ENCODE data around the gene SIRT7.

Gene SIRT7

DNA sequence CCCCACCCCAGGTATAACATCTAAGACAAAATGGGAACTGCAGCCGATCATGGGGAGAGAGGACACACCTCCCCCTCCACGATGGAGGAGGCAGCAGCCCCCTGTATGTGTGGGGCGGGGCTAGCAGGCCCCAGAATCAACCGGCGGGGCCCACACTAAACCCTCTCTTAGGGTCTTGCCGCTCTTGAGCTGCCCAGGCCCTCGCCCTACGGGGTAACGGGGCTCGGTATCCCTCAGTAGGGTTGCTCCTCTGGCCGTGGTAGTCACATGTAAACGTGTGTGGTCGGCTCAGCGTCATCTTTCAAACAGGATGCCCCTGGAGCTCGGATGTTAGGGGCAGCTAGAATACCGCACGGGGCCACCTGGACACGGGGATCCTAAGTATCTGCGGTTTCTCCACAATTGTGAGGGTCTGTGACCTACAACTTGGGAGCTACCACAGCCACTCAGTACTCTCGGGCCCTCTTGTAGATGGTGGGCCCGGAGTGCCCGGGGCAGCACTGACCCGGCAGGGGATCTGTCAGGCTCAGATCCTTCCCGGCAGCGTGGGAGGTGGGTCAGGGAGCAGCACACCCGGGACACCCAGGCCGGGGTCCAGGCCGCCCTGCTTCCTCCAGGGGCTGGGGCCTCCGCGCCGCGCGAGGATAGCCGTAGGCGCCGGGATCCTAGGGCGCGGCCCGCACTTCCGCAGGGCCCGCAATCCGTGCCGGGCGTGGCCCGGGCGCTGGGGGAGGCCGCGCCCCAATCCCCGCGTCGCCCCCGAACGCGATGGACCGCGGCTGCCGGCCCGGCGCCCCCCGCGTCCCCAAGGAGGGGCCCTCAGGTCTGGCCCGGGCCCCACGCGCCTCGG lies 47.6 kb downstream of the SIRT7 start:
- no peak for DNase-seq (ENCODE audit: insufficient read length, low spot score)
- TF ChIP-seq, protein P1, sequence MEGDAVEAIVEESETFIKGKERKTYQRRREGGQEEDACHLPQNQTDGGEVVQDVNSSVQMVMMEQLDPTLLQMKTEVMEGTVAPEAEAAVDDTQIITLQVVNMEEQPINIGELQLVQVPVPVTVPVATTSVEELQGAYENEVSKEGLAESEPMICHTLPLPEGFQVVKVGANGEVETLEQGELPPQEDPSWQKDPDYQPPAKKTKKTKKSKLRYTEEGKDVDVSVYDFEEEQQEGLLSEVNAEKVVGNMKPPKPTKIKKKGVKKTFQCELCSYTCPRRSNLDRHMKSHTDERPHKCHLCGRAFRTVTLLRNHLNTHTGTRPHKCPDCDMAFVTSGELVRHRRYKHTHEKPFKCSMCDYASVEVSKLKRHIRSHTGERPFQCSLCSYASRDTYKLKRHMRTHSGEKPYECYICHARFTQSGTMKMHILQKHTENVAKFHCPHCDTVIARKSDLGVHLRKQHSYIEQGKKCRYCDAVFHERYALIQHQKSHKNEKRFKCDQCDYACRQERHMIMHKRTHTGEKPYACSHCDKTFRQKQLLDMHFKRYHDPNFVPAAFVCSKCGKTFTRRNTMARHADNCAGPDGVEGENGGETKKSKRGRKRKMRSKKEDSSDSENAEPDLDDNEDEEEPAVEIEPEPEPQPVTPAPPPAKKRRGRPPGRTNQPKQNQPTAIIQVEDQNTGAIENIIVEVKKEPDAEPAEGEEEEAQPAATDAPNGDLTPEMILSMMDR (IDR thresholded peaks at IDR 0.05; ENCODE audit: insufficient read depth, missing control alignments) = no peak

DNA sequence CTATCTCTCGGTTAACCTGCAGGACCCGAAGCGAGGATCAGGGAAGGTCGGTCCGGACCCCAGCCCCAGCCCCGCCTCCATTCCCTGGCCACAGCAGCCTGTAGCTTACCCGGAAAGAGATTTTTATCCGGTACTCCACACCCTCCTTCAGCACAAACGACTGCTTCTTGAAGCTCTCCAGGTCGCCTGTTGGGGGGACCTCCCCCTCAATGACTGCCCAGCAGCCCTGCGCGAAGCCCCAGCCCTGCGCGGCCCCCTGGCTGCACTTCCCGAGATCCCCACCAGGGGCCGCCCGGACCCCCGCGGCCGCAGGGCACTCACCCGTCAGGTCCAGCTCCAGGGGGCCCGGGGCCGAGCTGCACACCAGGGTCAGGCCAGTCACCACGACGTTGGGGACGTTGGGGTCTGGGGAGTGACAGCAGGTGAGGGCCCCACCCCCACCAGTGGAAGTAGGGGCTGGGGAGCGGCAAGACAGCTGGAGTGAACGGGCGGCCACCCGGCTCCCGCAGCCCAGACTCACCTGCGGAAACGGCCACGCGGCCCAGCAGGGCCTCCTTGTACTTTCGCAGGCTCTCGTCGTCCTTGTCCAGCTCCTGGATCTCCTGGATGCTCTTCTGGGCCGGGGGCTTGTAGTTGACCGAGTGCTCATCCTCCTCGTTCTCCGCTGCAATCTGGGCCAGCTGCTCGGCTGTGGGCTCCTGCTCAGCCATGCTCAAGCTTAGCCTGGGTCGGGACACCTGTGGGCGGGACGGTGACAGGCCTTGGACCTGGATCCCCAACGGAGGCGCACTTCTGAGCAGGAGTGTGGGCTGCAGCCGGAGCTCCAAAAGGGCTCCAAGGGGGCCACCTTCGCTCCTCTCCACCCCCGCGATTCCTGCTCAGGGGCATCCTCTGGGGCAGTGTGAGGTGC lies 48.5 kb downstream of the SIRT7 start:
- DNase-seq (ENCODE audit: insufficient read length, low spot score) (no peak), FAIRE-seq (no peak)

More for the DNA sequence above, 47.6 kb downstream of the SIRT7 start:
- no peak for FAIRE-seq

DNA sequence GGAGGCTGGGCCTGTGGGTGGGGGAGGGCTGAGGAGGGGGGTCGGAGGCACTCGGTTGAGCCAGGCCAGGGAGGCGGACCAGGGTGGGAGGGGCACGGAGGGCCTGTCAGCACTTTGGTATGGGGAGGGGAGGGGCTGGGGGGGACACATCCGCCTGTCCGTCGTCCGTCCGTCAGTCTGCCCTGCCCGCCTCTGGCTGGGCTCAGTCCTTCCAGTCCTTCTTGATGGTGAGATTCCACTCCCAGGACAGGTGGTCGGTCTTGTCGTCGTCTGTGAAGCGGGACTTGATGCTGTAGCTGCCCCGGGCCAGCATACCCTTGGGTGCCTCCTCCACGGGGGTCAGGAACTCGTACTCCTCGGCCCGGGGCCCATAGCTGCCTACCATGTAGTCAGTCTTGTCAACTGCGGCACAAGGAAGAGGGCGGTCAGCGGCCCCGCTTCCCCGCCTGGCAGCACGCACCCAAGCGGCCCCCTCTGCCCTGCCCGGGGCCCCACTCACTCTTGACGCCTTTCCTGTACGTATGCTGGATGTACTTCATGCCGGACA lies 49.2 kb downstream of the SIRT7 start:
- TF ChIP-seq, protein P1 (IDR thresholded peaks at IDR 0.05; ENCODE audit: insufficient read depth, missing control alignments) = no peak
- FAIRE-seq (no peak), DNase-seq (ENCODE audit: insufficient read length, low spot score) (no peak)

More for the DNA sequence above, 48.5 kb downstream of the SIRT7 start:
- TF ChIP-seq, protein P1 (IDR thresholded peaks at IDR 0.05; ENCODE audit: insufficient read depth, missing control alignments) = peak; percentile 66

DNA sequence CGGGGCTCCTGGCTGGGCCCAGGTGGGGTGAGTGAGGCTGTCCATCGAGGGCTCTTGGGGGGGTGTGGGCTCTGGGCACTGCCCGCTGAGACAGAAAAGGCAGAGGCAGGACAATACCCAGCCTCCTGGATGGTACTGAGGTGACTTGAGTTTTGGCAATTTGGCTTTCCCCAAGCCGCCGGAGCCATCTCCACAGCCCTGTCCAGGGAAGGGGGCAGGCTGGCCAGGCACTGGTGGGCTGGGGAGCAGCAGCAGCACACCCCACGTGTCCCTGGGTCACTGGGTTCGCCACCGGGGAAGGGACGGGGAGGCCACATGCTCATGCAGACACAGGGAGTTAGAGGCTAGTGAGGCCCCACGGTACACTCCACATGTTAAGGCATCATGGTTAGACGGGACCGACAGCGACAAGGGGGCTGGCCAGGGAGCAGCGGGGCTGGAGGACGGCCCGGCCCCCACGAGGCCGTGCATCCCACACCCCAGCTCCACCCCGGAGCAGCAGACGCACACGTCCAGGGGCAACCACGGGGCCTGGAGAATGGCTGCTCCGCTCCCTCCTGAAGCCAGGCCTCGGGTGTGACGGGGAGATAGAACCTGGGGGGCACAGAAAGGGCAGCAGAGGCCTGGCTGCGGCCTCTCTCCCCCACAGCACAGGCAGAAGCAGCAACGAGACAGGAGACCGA lies 49.8 kb downstream of the SIRT7 start:
- FAIRE-seq (no peak), DNase-seq (ENCODE audit: insufficient read length, low spot score) (no peak)
- TF ChIP-seq, protein P1 (IDR thresholded peaks at IDR 0.05; ENCODE audit: insufficient read depth, missing control alignments) = no peak

DNA sequence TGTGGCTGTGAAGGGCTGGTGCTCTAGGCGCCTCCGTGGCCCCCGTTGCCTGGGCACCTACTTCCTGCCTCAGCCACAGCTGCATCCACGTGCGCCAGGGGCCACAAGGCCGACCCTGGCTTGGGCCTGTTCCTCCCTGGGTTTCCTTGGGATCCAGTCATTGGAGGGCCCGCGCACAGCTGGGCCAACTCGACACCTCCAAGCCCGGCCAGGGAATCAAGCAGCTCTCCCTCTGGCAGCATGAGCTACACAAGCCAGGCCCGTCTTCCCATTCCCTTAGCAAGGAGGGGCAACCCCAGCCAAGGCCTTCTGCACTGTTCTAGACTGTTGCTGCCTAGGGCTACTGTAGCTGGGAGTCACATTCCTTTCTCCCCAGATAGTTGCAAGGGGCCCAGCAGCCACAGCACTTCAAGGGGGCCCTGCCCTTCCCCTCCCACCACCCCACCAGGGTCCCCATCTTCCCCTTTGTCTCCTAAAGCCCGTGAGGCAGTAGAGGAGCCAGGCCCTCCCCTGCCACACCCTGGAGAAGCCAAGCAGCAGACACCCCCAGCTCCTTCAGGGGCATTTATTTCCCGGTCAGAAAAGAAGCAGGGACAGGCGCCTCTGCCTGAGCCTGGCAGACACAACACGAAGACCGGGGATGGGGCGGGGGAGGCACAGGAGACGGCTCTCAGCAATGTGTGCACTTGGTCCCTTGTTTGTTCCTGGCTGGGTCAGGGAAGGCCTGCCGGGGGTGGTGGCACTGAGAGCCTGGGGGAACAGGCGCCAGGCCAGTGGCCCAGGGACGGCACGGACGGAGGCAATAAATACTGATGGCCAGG lies 50.6 kb downstream of the SIRT7 start:
- FAIRE-seq = no peak
- TF ChIP-seq, protein P1 (IDR thresholded peaks at IDR 0.05; ENCODE audit: insufficient read depth, missing control alignments) = no peak
- no peak for DNase-seq (ENCODE audit: insufficient read length, low spot score)

Measured in D721Med (cell line).